ENCODE results near the gene ACAP3. TPM values are rescaled to one million over a fixed set of nuclear protein-coding genes. Genes with fewer than 3 reads are reported as not detected.

The ACAP3 gene
- total and polyA plus RNA-seq, 4 donors: 2.7 to 24.8 (median 15.0) TPM

DNA sequence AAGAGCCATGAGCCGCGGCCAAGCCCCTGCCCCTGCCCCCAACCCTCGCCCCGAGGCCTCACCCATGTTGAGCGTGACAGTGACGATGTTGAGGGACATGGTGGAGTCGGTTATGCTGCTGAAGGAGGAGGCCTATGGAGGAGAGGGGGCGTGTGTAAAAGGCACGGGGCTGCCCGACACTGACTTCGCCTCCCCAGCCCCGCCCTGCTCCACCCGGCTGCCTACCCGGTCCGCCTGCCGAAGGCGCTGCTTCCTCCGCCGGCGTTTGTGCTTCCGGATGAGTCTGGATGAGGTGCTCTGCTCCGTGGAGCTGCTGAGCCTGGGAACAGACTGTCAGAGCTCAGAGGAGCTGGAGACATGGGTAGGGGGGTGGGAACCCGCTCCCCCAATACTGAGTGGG lies 32.5 kb upstream of the ACAP3 start:
- H3K4me1 ChIP-seq (ENCODE audit: control insufficient read depth in 4 of 4, insufficient read depth in 4 of 4, low read length in 3 of 4): peaks cover 12 to 23% (median 21%) of the 10 kb centered on the region in 4 donors
- no peaks in the 10 kb centered on the region for H3K27me3 ChIP-seq (ENCODE audit: control insufficient read depth in 4 of 4, insufficient read depth in 4 of 4, low read length in 3 of 4)
- no peak for DNase-seq (ENCODE audit: low spot score)
- TF ChIP-seq, protein P1, sequence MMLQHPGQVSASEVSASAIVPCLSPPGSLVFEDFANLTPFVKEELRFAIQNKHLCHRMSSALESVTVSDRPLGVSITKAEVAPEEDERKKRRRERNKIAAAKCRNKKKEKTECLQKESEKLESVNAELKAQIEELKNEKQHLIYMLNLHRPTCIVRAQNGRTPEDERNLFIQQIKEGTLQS (IDR thresholded peaks at IDR 0.05): no peak
- no peak for TF ChIP-seq GABPA (IDR thresholded peaks at IDR 0.05 in 1 of 2, conservative IDR thresholded peaks at IDR 0.05 in 1 of 2)
- TF ChIP-seq, protein P2, sequence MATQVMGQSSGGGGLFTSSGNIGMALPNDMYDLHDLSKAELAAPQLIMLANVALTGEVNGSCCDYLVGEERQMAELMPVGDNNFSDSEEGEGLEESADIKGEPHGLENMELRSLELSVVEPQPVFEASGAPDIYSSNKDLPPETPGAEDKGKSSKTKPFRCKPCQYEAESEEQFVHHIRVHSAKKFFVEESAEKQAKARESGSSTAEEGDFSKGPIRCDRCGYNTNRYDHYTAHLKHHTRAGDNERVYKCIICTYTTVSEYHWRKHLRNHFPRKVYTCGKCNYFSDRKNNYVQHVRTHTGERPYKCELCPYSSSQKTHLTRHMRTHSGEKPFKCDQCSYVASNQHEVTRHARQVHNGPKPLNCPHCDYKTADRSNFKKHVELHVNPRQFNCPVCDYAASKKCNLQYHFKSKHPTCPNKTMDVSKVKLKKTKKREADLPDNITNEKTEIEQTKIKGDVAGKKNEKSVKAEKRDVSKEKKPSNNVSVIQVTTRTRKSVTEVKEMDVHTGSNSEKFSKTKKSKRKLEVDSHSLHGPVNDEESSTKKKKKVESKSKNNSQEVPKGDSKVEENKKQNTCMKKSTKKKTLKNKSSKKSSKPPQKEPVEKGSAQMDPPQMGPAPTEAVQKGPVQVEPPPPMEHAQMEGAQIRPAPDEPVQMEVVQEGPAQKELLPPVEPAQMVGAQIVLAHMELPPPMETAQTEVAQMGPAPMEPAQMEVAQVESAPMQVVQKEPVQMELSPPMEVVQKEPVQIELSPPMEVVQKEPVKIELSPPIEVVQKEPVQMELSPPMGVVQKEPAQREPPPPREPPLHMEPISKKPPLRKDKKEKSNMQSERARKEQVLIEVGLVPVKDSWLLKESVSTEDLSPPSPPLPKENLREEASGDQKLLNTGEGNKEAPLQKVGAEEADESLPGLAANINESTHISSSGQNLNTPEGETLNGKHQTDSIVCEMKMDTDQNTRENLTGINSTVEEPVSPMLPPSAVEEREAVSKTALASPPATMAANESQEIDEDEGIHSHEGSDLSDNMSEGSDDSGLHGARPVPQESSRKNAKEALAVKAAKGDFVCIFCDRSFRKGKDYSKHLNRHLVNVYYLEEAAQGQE (IDR thresholded peaks at IDR 0.05): no peak
- TF ChIP-seq HNF4G (IDR thresholded peaks at IDR 0.05): no peak
- TF ChIP-seq FOXA1 (IDR thresholded peaks at IDR 0.05): no peak
- TF ChIP-seq, protein P3, sequence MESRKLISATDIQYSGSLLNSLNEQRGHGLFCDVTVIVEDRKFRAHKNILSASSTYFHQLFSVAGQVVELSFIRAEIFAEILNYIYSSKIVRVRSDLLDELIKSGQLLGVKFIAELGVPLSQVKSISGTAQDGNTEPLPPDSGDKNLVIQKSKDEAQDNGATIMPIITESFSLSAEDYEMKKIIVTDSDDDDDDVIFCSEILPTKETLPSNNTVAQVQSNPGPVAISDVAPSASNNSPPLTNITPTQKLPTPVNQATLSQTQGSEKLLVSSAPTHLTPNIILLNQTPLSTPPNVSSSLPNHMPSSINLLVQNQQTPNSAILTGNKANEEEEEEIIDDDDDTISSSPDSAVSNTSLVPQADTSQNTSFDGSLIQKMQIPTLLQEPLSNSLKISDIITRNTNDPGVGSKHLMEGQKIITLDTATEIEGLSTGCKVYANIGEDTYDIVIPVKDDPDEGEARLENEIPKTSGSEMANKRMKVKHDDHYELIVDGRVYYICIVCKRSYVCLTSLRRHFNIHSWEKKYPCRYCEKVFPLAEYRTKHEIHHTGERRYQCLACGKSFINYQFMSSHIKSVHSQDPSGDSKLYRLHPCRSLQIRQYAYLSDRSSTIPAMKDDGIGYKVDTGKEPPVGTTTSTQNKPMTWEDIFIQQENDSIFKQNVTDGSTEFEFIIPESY (IDR thresholded peaks at IDR 0.05): no peak
- TF ChIP-seq RAD21 (IDR thresholded peaks at IDR 0.05): no peak
- no peak for TF ChIP-seq JUND (IDR thresholded peaks at IDR 0.05)
- no peak for TF ChIP-seq FOXA2 (IDR thresholded peaks at IDR 0.05)
- TF ChIP-seq HNF4A (conservative IDR thresholded peaks at IDR 0.05): no peak
- TF ChIP-seq, protein P4, sequence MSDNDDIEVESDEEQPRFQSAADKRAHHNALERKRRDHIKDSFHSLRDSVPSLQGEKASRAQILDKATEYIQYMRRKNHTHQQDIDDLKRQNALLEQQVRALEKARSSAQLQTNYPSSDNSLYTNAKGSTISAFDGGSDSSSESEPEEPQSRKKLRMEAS (IDR thresholded peaks at IDR 0.05): no peak
- TF ChIP-seq, protein P5, sequence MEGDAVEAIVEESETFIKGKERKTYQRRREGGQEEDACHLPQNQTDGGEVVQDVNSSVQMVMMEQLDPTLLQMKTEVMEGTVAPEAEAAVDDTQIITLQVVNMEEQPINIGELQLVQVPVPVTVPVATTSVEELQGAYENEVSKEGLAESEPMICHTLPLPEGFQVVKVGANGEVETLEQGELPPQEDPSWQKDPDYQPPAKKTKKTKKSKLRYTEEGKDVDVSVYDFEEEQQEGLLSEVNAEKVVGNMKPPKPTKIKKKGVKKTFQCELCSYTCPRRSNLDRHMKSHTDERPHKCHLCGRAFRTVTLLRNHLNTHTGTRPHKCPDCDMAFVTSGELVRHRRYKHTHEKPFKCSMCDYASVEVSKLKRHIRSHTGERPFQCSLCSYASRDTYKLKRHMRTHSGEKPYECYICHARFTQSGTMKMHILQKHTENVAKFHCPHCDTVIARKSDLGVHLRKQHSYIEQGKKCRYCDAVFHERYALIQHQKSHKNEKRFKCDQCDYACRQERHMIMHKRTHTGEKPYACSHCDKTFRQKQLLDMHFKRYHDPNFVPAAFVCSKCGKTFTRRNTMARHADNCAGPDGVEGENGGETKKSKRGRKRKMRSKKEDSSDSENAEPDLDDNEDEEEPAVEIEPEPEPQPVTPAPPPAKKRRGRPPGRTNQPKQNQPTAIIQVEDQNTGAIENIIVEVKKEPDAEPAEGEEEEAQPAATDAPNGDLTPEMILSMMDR (IDR thresholded peaks at IDR 0.05; ENCODE audit: low read depth, low read length, missing input control): no peak
- no peak for TF ChIP-seq YY1 (IDR thresholded peaks at IDR 0.05)
- TF ChIP-seq TAF1 (conservative IDR thresholded peaks at IDR 0.05): no peak
- no peak for TF ChIP-seq SP1 (IDR thresholded peaks at IDR 0.05)
- TF ChIP-seq NR2F2 (IDR thresholded peaks at IDR 0.05): no peak
- TF ChIP-seq EGR1 (IDR thresholded peaks at IDR 0.05; ENCODE audit: low read depth in 2 of 2): no peak
- no peaks in the 10 kb centered on the region for H3K9me3 ChIP-seq (ENCODE audit: control insufficient read depth in 4 of 4, low read length in 3 of 4)
- no peak overlapping the region for H3K27ac ChIP-seq (ENCODE audit: low read depth in 1 of 2, low read length in 2 of 2)
- no peak overlapping the region for H3K9ac ChIP-seq (ENCODE audit: low read depth in 1 of 2, low read length in 2 of 2)
- 95% methylated on average over 23 of the region's 23 CpGs for WGBS
- H3K4me3 ChIP-seq (ENCODE audit: low read depth in 1 of 3, low read length in 3 of 3): no peak overlapping the region
- H3K36me3 ChIP-seq (ENCODE audit: control insufficient read depth in 4 of 4, insufficient read depth in 3 of 4, low read depth in 1 of 4, low read length in 3 of 4): peaks cover 0 to 31% (median 15%) of the 10 kb centered on the region in 4 donors

All from liver (tissue), 9 donors.